OCI-LY3 (cell line): ENCODE data around the gene ATP1B1.

Experiments used
- EZH2phosphoT487 ChIP-seq: fragments of 200-600 bp; shearing (Covaris generic); IDR thresholded peaks from 2 replicates; pipeline ENCODE4 v1.6.1; 2018; ENCODE audit warnings: antibody characterized with exemption, mixed run types, low read depth
- TF ChIP-seq, protein P1 (sequence below): fragments of 200-600, 300-600 bp; sonication (generic); IDR thresholded peaks from 2 replicates; pipeline ENCODE4 v1.5.1; 2014; ENCODE audit warnings: antibody characterized with exemption, low read length, low read depth

DNA sequence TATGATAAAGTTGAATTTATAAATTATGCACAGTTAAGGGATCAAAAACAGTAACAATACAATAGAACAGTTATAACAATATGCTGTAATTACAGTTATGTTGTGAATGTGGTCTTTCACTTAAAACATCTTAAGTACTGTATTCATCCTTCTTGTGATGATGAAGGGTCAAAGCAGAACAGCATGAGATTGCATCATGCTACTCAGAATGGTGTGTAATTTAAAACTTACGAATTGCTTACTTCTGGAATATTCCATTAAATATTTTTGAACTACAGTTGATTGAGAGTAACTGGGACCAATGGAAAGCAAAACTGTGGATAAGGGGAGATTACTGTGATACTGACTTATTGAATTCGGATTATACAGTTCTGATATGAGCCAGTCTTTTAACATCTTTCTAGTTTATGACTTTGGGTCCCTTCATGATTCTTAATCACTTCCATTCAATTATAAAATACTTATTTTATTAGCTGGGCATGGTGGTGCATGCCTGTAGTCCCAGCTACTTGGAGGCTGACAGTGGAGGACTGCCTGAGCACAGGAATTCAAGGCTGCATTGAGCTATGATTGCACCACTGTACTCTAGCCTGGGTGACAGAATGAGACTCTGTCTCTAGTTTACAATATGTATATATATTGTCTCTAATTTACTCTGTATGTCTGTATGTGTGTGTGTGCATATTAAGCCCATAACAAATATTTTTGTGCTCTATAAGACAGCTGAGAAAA is 43.2 kb downstream of the ATP1B1 start:
- TF ChIP-seq, protein P1, sequence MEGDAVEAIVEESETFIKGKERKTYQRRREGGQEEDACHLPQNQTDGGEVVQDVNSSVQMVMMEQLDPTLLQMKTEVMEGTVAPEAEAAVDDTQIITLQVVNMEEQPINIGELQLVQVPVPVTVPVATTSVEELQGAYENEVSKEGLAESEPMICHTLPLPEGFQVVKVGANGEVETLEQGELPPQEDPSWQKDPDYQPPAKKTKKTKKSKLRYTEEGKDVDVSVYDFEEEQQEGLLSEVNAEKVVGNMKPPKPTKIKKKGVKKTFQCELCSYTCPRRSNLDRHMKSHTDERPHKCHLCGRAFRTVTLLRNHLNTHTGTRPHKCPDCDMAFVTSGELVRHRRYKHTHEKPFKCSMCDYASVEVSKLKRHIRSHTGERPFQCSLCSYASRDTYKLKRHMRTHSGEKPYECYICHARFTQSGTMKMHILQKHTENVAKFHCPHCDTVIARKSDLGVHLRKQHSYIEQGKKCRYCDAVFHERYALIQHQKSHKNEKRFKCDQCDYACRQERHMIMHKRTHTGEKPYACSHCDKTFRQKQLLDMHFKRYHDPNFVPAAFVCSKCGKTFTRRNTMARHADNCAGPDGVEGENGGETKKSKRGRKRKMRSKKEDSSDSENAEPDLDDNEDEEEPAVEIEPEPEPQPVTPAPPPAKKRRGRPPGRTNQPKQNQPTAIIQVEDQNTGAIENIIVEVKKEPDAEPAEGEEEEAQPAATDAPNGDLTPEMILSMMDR, result no peak
- TF ChIP-seq EZH2phosphoT487, result no peak
